Activated CD8-positive, alpha-beta memory T cell treated with anti-CD3 and anti-CD28 coated beads for 1 hour (primary cell): Measurements from ENCODE around the gene NOX5.

Experiments
- DNase-seq, 2 donors: peaks; one replicate each; pipeline ENCODE4 v3.0.0-alpha.2; 2020; ENCODE audit warnings: low read depth in 1 of 2; ENCODE audit errors: extremely low read depth in 1 of 2

Gene NOX5

GRCh38 chr15:69076756-69077155 is 62.3 kb downstream of the NOX5 start:
- DNase-seq = no peak

DNA sequence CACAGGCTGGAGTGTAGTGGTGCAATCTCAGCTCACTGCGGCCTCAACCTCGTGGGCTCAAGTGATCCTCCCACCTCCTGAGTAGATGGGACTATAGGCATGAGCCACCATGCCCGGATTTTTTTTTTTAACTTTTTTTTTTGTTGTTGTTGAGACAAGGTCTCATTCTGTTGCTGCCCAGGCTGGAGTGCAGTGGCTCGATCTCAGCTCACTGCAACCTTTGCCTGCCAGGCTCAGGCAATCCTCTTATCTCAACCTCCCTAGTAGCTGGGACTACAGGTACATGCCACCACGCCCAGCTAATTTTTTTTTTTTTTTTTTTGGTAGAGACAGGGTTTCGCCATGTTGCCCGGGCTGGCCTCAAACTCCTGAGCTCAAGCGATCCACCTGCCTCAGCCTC is 64.1 kb downstream of the NOX5 start:
- no peak for DNase-seq

- no peak for DNase-seq
Measured at GRCh38 chr15:69080295-69081248, 66.1 kb downstream of the NOX5 start.

DNA sequence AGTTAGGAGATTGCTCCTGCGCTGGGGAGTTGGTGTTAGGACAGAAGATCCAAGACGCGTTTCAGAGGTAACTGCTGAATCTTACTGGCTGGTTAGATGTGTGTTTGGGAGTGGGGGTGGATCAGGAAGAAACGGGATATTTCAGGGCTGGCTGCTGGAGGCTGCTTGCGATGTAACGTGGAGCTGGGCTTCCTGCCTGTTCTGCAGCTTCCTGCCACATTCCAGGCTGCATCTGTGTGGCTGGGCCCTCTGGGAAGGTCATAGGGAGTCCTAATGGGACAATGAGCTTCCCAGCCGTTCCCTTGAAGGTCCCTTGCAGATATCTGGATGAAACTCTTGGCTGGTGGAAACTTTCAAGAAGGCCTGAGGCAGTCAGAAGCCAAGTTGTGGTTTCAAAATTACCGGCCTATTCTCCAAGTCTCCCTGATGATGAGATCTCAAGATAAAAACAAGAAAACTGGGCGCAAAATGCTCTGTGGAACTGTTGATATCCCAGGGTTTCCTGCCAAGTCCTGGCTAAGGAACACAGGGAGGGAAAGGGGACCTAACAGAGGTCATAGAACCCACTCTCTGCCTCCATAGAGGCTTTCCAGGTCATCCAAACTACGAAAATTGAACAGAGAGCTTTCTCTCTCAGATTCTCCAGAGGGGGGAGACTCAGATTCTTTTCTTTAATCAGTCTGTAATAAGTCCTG is 67.0 kb downstream of the NOX5 start:
- no peak for DNase-seq

- DNase-seq = no peak
Measured at GRCh38 chr15:69082021-69082502, 67.6 kb downstream of the NOX5 start.

DNA sequence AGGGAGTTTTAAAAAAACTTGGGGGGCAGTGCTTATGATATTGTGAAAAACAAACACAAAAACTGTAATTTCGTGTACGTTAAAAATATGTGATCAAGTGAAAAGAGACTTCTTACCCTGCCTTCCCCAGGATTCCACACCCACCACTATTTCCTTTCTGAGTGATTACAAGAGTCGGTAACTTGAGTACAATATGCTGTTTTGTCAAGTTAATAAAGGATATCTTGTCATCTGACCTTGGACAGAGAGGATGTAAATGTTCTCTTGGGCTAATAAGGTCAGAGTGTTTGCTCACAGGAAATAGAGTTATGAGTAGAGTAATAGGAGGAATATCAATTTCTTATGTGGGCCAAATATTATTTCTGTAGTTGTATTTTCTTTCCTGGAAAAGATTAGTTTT is 68.1 kb downstream of the NOX5 start:
- DNase-seq = no peak

- no peak for DNase-seq
Measured at GRCh38 chr15:69084404-69085030, 70.0 kb downstream of the NOX5 start.

- DNase-seq = no peak
Measured at GRCh38 chr15:69085325-69086081, 71.0 kb downstream of the NOX5 start.

GRCh38 chr15:69086427-69087204 is 72.1 kb downstream of the NOX5 start:
- DNase-seq = no peak

DNA sequence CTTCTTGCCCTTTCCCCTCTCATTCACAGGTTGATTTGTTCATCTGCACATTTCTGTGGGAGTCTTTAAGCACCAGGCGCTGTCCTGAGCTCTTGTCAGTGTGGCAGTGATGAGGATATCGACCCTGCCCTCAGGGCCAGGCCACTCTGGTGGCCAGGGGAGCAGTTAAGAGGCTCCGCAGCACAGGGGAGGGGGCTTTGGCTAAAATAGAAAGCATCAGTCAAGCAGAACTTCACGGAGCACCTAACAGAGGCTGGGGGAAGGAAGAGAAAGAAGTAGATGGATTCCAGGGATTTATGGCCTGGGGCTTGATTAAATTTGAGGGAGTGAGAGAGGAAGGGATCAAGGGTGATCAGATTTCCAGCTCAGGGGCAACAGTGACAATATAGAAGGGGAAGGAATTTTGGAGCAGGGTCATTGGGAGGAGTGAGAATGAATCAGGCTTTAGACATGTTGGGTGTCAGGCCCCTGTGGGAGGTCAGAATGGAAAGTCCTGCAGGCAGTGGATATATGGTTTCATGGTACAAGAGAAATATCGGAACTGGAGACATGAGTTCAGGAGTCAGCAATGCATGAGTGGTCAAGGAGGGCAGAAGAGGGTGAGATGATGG is 73.0 kb downstream of the NOX5 start:
- DNase-seq = no peak

DNA sequence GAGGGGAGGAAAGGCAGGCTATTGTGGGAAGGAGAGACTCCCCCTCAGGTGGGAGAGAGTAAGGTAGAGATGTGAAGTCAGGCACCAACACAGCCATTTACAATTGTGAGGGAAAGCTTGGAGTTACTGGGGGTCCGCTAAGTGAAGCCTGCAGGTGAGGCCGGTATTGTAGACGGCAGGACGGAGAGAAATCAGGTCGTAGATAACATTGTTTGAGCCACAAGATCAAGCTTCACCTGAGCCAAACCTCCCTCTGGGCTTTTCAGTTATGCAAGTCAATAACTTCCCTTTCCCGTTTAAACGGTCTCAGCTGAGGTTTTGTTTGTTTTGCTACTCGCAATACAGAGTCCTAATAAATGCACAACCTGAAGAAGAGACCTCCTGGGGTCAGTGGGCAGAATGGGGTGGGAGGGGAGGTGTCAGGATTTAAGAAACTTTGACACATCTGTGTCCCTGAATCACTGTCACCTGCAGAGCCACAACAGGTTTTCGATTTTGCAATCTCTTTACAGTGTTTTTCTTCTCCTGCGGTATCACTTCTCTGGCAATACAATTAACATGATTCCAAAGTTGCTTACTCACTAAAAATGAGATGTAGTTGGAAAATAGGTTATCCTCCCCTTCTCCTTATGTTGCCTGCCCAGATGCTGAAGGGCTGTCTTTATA is 73.9 kb downstream of the NOX5 start:
- DNase-seq = no peak

DNA sequence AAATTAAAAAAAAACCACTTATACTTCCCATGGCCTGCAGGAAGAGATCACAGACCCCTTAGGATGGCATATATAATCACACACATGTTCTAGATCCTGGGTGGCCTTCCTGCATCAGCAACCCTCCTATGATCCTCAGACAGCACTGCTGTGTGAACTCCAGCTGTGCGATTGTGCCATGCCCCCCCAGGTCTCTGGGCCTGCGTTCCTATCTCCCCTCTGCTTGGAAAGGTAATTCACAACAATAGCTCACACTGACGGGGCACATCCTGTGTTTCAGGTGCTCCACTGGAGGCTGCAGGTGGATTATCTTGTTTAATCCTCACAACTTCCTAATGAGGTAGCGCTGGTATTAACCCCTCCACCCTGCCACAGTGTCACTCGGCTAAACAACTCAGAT is 74.8 kb downstream of the NOX5 start:
- DNase-seq = no peak

GRCh38 chr15:69090197-69090948 is 75.9 kb downstream of the NOX5 start:
- no peak for DNase-seq

DNA sequence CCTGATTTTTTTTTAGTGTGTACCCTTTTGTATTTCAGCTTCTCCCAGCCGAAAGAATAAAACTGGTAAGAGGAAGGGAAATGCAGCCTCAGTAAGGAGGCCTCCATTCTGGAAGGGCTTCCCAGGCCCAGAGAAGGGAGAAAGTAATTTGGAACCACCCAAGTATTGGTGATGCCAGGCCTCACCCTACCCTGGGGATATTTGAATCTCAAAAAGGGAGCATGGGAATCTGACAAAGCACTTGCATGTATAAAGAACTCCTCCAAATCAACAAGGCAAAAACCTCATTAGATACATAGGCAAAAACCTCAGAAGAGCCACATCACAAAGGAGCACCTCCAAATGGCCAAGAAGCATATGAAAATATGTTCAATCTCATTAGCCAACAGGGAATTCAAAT is 77.2 kb downstream of the NOX5 start:
- no peak for DNase-seq

DNA sequence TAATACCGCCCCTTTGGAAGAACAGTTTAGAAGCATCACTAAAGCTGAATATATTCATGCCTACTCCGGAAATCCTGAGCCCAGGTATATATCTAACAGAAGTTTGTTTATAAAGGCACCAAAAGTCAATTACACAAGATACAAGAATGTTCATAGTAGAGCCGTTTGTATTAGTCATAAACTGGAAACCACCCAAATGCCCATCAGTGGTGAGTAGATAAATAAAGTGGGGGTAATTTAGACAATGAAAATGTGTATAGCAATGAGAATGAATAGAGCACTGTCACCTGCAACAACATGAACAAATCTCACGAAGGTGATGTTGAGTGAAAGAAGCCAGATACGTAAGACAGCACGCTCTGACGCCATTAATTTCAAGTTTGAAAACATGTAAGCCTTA is 77.7 kb downstream of the NOX5 start:
- DNase-seq = no peak

DNA sequence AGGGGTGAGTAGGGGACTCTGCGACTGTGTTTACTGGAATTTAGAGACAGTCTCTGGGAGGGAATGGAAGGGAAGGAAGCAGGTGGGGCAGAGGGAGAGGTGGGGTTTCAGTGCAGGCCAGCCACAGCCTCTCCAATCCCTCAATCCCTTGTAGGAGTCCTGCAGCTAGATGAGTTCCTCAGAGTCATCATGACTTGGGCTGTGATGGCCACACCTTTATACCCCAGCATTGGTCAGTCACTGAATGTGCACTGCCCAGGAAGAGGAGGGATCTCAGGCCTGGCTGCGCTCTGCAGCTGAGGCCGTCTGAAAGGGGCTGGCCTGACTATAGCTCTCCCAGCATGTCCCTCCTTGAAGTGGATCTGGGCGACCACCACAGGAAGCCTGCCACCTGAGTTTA is 78.6 kb downstream of the NOX5 start:
- no peak for DNase-seq

DNA sequence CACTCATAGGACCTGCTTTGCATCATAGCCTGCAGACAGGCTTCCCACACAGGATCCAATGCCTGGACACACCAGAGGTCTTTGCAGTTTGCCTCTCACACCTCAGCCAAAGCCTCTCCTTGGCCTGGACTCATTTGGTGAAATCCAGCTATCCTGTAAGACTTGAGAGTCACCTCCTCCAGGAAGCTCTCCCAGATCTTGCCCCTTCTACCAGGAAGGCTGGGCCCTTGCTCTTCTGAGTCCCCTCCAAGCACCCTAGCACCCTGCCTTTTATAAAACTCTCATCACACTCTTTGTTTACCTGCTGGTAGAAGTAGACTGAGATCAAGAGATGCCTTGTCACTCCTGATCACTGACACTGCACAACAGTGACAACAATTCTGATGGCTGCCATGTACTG is 79.1 kb downstream of the NOX5 start:
- DNase-seq = no peak

- DNase-seq = no peak
Measured at GRCh38 chr15:69094124-69094921, 79.8 kb downstream of the NOX5 start.
